Smooth muscle cell (in vitro differentiated cells): ENCODE results near the gene SLC10A1. TPM values are rescaled to one million over a fixed set of nuclear protein-coding genes. Genes with fewer than 3 reads are reported as not detected.
A peak's percentile ranks its signal among the peaks of the same experiment; 100 is the strongest.

Experiments used
- DNase-seq: peaks from one replicate; lab custom pipeline; 2025; ENCODE audit not compliant: unreplicated experiment; lab: John Stamatoyannopoulos, UW
- H2AFZ ChIP-seq: fragments of 200-600 bp; sonication (generic); 2 replicates; pipeline ENCODE4 v1.6.0; 2016; ENCODE audit warnings: antibody characterized with exemption, low read depth, mild to moderate bottlenecking
- H3F3A ChIP-seq: fragments of 200-600 bp; sonication (generic); 2 replicates; pipeline ENCODE4 v1.6.0; 2017; ENCODE audit warnings: antibody characterized with exemption, low read depth
- H3K27ac ChIP-seq: fragments of 200-600 bp; sonication (generic); 2 replicates; pipeline ENCODE4 v1.5.1; 2016; ENCODE audit warnings: low read depth, mild to moderate bottlenecking
- H3K27me3 ChIP-seq: fragments of 200-600 bp; sonication (generic); 2 replicates; pipeline ENCODE4 v1.6.1; 2016; ENCODE audit warnings: low read depth, mild to moderate bottlenecking
- H3K36me3 ChIP-seq: fragments of 200-600 bp; sonication (generic); 2 replicates; pipeline ENCODE4 v1.5.1; 2016; ENCODE audit warnings: low read depth
- H3K4me1 ChIP-seq: fragments of 200-600 bp; sonication (generic); 2 replicates; pipeline ENCODE4 v1.5.1; 2016; ENCODE audit warnings: low read depth
- H3K4me2 ChIP-seq: fragments of 200-600 bp; sonication (generic); 2 replicates; pipeline ENCODE4 v1.6.0; 2016; ENCODE audit warnings: mild to moderate bottlenecking
- H3K4me3 ChIP-seq: fragments of 200-600 bp; sonication (generic); 2 replicates; pipeline ENCODE4 v1.5.1; 2016; ENCODE audit warnings: mild to moderate bottlenecking
- H3K79me2 ChIP-seq: fragments of 200-600 bp; sonication (generic); 2 replicates; pipeline ENCODE4 v1.6.0; 2016; ENCODE audit warnings: low read depth, mild to moderate bottlenecking
- H3K9ac ChIP-seq: fragments of 200-600 bp; sonication (generic); 2 replicates; pipeline ENCODE4 v1.6.0; 2016; ENCODE audit warnings: low read depth
- H3K9me3 ChIP-seq: fragments of 200-600 bp; sonication (generic); replicated peaks from 2 replicates; pipeline ENCODE4 v1.5.1; 2016; ENCODE audit warnings: low read depth
- H4K20me1 ChIP-seq: fragments of 200-600 bp; sonication (generic); 2 replicates; pipeline ENCODE4 v1.6.0; 2016; ENCODE audit warnings: low read depth
- CTCF ChIP-seq: fragments of 200-600 bp; sonication (generic); IDR thresholded peaks from 2 replicates; pipeline ENCODE4 v1.5.1; 2017; ENCODE audit warnings: borderline replicate concordance, mild to moderate bottlenecking, antibody characterized with exemption; ENCODE audit not compliant: insufficient read depth, poor library complexity, severe bottlenecking
- WGBS: methylation state at CpG from one replicate; pipeline ENCODE4 v1.1.7; 2016; ENCODE audit warnings: low lambda C conversion rate; 5-methylcytosine and 5-hydroxymethylcytosine counted together
- polyA plus RNA-seq: library from polyadenylated mRNA; unstranded; fragments of >200 nt; fragmentation: Nextera tagmentation; extraction: Ambion mirVana; gene quantifications from 2 replicates; pipeline ENCODE4 v1.2.1, GENCODE V29; 2016
- total RNA-seq: library from RNA; depleted of rRNA; stranded (reverse); fragments of >200 nt; gene quantifications from 2 replicates; pipeline ENCODE4 v1.2.3, GENCODE V29; 2014

The SLC10A1 gene
- total and polyA plus RNA-seq, 2 experiments from 2014 or later, result 0.10 TPM; not detected in 1

- Histone ChIP-seq H4K20me1 (peaks cover 26% of the 10 kb centered on the region), H3K27me3 (no peaks in the 10 kb centered on the region), H3K9ac (no peak overlapping the region), H3K27ac (no peak overlapping the region), H3K4me3 (no peak overlapping the region), H3K4me1 (no peaks in the 10 kb centered on the region), H2AFZ (no peak overlapping the region), H3K36me3 (peaks cover 6% of the 10 kb centered on the region), H3F3A (peaks cover 10% of the 10 kb centered on the region), H3K79me2 (no peaks in the 10 kb centered on the region), H3K9me3 (no peaks in the 10 kb centered on the region), H3K4me2 (no peak overlapping the region)
- WGBS, result 98% methylated on average over 3 of the region's 3 CpGs
- DNase-seq, result no peak
- TF ChIP-seq CTCF, result no peak
These were observed 16.1 kb downstream of the SLC10A1 start for GRCh38 chr14:69780952-69781351.

GRCh38 chr14:69780092-69780491, 16.9 kb downstream of the SLC10A1 start:
- no peak for TF ChIP-seq CTCF
- no peaks in the 10 kb centered on the region for H3K27me3 ChIP-seq
- H3K27ac ChIP-seq, result no peak overlapping the region
- whole genome bisulfite sequencing, result 97% methylated on average over 1 of the region's 1 CpG
- H2AFZ ChIP-seq, result no peak overlapping the region
- DNase-seq, result no peak
- H3F3A ChIP-seq, result peaks cover 19% of the 10 kb centered on the region
- peaks cover 6% of the 10 kb centered on the region for H3K36me3 ChIP-seq
- no peaks in the 10 kb centered on the region for H3K9me3 ChIP-seq
- peaks cover 35% of the 10 kb centered on the region for H4K20me1 ChIP-seq
- H3K9ac ChIP-seq, result no peak overlapping the region
- no peaks in the 10 kb centered on the region for H3K4me1 ChIP-seq
- H3K4me3 ChIP-seq, result no peak overlapping the region
- no peak overlapping the region for H3K4me2 ChIP-seq
- no peaks in the 10 kb centered on the region for H3K79me2 ChIP-seq

GRCh38 chr14:69779088-69779487, 18.0 kb downstream of the SLC10A1 start:
- H4K20me1 ChIP-seq, result peaks cover 45% of the 10 kb centered on the region
- H3K4me1 ChIP-seq, result no peaks in the 10 kb centered on the region
- TF ChIP-seq CTCF, result no peak
- no peaks in the 10 kb centered on the region for H3K9me3 ChIP-seq
- no peak overlapping the region for H3K27ac ChIP-seq
- no peaks in the 10 kb centered on the region for H3K79me2 ChIP-seq
- H3K9ac ChIP-seq, result no peak overlapping the region
- H3F3A ChIP-seq, result peaks cover 25% of the 10 kb centered on the region
- H3K36me3 ChIP-seq, result peaks cover 6% of the 10 kb centered on the region
- H3K27me3 ChIP-seq, result no peaks in the 10 kb centered on the region
- no peak overlapping the region for H3K4me2 ChIP-seq
- no peak overlapping the region for H3K4me3 ChIP-seq
- 98% methylated on average over 2 of the region's 2 CpGs for WGBS
- no peak overlapping the region for H2AFZ ChIP-seq
- no peak for DNase-seq

DNA sequence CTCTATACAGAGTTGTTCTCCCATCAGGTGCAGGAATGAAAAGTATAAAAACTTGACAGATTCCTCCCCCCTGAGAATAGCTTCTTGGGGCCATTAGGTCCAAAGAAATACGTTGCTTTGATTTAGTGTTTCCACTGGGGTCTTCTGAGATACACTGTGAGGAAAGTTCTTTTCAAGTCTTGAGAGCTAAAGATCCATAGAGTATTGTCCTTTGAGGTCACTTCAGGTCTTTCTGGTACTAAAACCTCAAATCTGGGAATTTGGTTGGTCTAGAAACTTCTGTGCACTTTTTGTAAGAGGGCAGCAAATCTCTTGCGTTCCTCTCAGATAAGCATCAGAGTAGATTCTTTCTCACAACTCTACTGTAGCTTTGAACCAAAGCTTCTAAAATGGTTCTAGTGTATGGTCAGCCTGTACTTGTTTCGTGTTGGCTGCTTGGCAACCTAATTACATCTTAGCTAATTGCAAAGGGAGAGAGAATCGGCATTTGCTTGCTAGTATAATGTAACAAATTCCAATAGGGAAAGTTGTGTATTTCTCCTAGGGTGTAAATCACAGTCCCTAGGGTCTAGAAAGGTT, 20.1 kb downstream of the SLC10A1 start:
- H3K27me3 ChIP-seq, result no peaks in the 10 kb centered on the region
- no peak overlapping the region for H3K4me3 ChIP-seq
- H3K36me3 ChIP-seq, result peaks cover 14% of the 10 kb centered on the region
- peak overlapping the region; percentile 13 for H3K27ac ChIP-seq
- H3K4me2 ChIP-seq, result no peak overlapping the region
- WGBS, result 83% methylated on average over 4 of the region's 4 CpGs
- H3K4me1 ChIP-seq, result no peaks in the 10 kb centered on the region
- TF ChIP-seq CTCF, result no peak
- H3K9me3 ChIP-seq, result no peaks in the 10 kb centered on the region
- no peak overlapping the region for H3K9ac ChIP-seq
- peaks cover 66% of the 10 kb centered on the region for H4K20me1 ChIP-seq
- H2AFZ ChIP-seq, result no peak overlapping the region
- peaks cover 33% of the 10 kb centered on the region for H3F3A ChIP-seq
- H3K79me2 ChIP-seq, result no peaks in the 10 kb centered on the region
- no peak for DNase-seq
